Tongue (tissue), 2 donors: ENCODE results near the gene RABL6. TPM values are rescaled to one million over a fixed set of nuclear protein-coding genes. Genes with fewer than 3 reads are reported as not detected.
A peak's percentile ranks its signal among the peaks of the same experiment; 100 is the strongest.
"Not testable (repeated sequence)": the region's sequence is repeated elsewhere in the genome, so short reads cannot be mapped to it uniquely, and the experiment has no call there.

Source experiments
- DNase-seq: peaks from one replicate; pipeline ENCODE4 v3.0.0-alpha.2; 2015
- total RNA-seq: library from RNA; depleted of rRNA; stranded (reverse); fragments of >200 nt; gene quantifications from one replicate; pipeline ENCODE4 v1.2.3, GENCODE V29; 2014

Gene RABL6
- total RNA-seq, 1 donor from 2014 or later = 55.0 TPM

- no peak for DNase-seq
These were observed 30.8 kb upstream of the RABL6 start for GRCh38 chr9:136776947-136777346.

GRCh38 chr9:136777359-136777758 is 30.4 kb upstream of the RABL6 start:
- DNase-seq = no peak

GRCh38 chr9:136779808-136780207 is 27.9 kb upstream of the RABL6 start:
- no peak for DNase-seq

- DNase-seq = no peak
These were observed 25.3 kb upstream of the RABL6 start for GRCh38 chr9:136782452-136782851.

GRCh38 chr9:136784249-136784996 is 23.3 kb upstream of the RABL6 start:
- no peak for DNase-seq

- no peak for DNase-seq
These were observed 22.8 kb upstream of the RABL6 start for GRCh38 chr9:136784997-136785361.

GRCh38 chr9:136785565-136786355 is 22.0 kb upstream of the RABL6 start:
- not testable (repeated sequence) for DNase-seq

GRCh38 chr9:136786451-136786850 is 21.3 kb upstream of the RABL6 start:
- no peak for DNase-seq

GRCh38 chr9:136786983-136787382 is 20.8 kb upstream of the RABL6 start:
- not testable (repeated sequence) for DNase-seq

- peak; percentile 89 for DNase-seq
These were observed 19.9 kb upstream of the RABL6 start for GRCh38 chr9:136787690-136788400.

GRCh38 chr9:136788644-136789522 is 18.9 kb upstream of the RABL6 start:
- not testable (repeated sequence) for DNase-seq

GRCh38 chr9:136789523-136789937 is 18.2 kb upstream of the RABL6 start:
- DNase-seq = no peak

GRCh38 chr9:136790640-136791515 is 16.9 kb upstream of the RABL6 start, which contains the start of gene TMEM141:
Gene TMEM141 (plus strand): TSS chr9:136791344. CDS start chr9:136791371, 27 bp downstream.
- peak; percentile 100 for DNase-seq

- DNase-seq = no peak
These were observed 16.1 kb upstream of the RABL6 start for GRCh38 chr9:136791516-136792276.

- DNase-seq = no peak
These were observed 15.2 kb upstream of the RABL6 start for GRCh38 chr9:136792321-136793085.

- no peak for DNase-seq
These were observed 14.4 kb upstream of the RABL6 start for GRCh38 chr9:136793086-136793946.

- DNase-seq = no peak
These were observed 13.3 kb upstream of the RABL6 start for GRCh38 chr9:136794281-136794999.

GRCh38 chr9:136795000-136795348 is 12.8 kb upstream of the RABL6 start:
- DNase-seq = no peak
